ENCODE results near the gene NME1. TPM values are rescaled to one million over a fixed set of nuclear protein-coding genes. Genes with fewer than 3 reads are reported as not detected.
A peak's percentile ranks its signal among the peaks of the same experiment; 100 is the strongest.

Gene NME1
- total RNA-seq, 2 experiments from 2014 or later, result 11.0 to 15.6 TPM

DNA sequence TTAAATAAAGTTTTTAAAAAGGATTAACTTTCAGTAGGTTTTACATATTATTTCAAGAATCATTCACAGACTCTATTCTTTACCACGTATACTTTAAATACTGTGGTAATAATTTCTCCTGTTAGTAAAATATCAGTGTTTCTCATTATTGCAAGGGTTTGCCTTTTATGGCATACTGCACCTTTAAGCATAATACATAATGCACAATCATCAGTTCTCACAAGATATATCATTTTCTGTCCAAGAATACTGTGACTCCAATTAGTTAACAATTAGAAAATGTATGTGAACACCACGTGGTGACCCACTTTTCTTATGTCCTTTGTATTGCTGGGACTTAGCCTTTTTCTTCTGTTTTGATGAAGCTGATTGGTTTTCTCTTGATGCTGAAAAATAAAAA is 38.5 kb downstream of the NME1 start:
- ChIA-PET CTCF (no interaction called here), POLR2A (no interaction called here)
- ATAC-seq (ENCODE audit: poor library complexity) (no peak), DNase-seq (no peak)
- intact Hi-C loops (cut with DNase I, micrococcal nuclease), result no loop called here
- Histone ChIP-seq H3K4me3 (ENCODE audit: low read length) (no peak overlapping the region), H3K9me3 (ENCODE audit: control insufficient read depth in 1 of 2, insufficient read depth in 1 of 2, low read length in 2 of 2) (no peaks in the 10 kb centered on the region), H3K4me1 (ENCODE audit: insufficient read depth, low read length) (no peaks in the 10 kb centered on the region), H3K27me3 (ENCODE audit: control insufficient read depth in 1 of 2, insufficient read depth in 2 of 2, low read length in 2 of 2) (no peaks in the 10 kb centered on the region), H3K27ac (ENCODE audit: low read depth in 1 of 2, low read length in 2 of 2) (no peak overlapping the region), H3K36me3 (ENCODE audit: insufficient read depth, low read length) (peaks cover 59% of the 10 kb centered on the region)
- H3K4me3 Mint-ChIP-seq, result no peak overlapping the region
- no peaks in the 10 kb centered on the region for H3K4me1 Mint-ChIP-seq (ENCODE audit: low read depth)
- no peaks in the 10 kb centered on the region for H3K27me3 Mint-ChIP-seq
- peaks cover 77% of the 10 kb centered on the region for H3K36me3 Mint-ChIP-seq (ENCODE audit: low read depth)
- TF ChIP-seq, protein P1, sequence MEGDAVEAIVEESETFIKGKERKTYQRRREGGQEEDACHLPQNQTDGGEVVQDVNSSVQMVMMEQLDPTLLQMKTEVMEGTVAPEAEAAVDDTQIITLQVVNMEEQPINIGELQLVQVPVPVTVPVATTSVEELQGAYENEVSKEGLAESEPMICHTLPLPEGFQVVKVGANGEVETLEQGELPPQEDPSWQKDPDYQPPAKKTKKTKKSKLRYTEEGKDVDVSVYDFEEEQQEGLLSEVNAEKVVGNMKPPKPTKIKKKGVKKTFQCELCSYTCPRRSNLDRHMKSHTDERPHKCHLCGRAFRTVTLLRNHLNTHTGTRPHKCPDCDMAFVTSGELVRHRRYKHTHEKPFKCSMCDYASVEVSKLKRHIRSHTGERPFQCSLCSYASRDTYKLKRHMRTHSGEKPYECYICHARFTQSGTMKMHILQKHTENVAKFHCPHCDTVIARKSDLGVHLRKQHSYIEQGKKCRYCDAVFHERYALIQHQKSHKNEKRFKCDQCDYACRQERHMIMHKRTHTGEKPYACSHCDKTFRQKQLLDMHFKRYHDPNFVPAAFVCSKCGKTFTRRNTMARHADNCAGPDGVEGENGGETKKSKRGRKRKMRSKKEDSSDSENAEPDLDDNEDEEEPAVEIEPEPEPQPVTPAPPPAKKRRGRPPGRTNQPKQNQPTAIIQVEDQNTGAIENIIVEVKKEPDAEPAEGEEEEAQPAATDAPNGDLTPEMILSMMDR (IDR thresholded peaks at IDR 0.05), result no peak
- H3K27ac Mint-ChIP-seq, result no peak overlapping the region
- H3K9me3 Mint-ChIP-seq, result no peaks in the 10 kb centered on the region

DNA sequence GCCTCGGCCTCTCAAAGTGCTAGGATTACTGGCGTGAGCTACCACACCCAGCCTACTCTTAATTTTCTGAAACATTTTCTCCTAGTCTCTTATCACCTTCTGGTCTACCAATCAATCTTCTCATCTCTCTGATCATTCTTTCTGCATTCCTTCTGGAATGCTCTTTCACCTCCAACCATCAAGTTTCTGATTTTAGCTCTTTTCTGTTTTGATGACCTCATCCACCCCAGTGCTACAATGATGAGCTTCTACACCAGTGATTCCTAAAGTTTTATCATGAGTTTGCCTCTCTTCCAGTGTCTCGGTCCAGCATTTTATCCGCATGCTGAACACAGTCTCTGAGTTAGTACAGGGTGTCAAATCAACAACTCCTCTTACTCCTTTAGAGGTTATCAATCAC is 44.4 kb downstream of the NME1 start:
- intact Hi-C loops (cut with DNase I, micrococcal nuclease), result no loop called here
- Mint-ChIP-seq H3K27ac (peak overlapping the region; percentile 1), H3K36me3 (ENCODE audit: low read depth) (peaks cover 76% of the 10 kb centered on the region), H3K27me3 (no peaks in the 10 kb centered on the region), H3K4me1 (ENCODE audit: low read depth) (peaks cover 5% of the 10 kb centered on the region), H3K9me3 (no peaks in the 10 kb centered on the region), H3K4me3 (no peak overlapping the region)
- Histone ChIP-seq H3K4me3 (ENCODE audit: low read length) (no peak overlapping the region), H3K9me3 (ENCODE audit: control insufficient read depth in 1 of 2, insufficient read depth in 1 of 2, low read length in 2 of 2) (no peaks in the 10 kb centered on the region), H3K36me3 (ENCODE audit: insufficient read depth, low read length) (peaks cover 58% of the 10 kb centered on the region), H3K27ac (ENCODE audit: low read depth in 1 of 2, low read length in 2 of 2) (no peak overlapping the region), H3K4me1 (ENCODE audit: insufficient read depth, low read length) (peaks cover 12% of the 10 kb centered on the region), H3K27me3 (ENCODE audit: control insufficient read depth in 1 of 2, insufficient read depth in 2 of 2, low read length in 2 of 2) (no peaks in the 10 kb centered on the region)
- POLR2A ChIA-PET, result interaction anchor here (1.1 kb wide), 1 partner anchor 62 kb away, joined by 3 read pairs; the partner anchor contains the start of gene MBTD1
- no peak for ATAC-seq (ENCODE audit: poor library complexity)
- CTCF ChIA-PET, result interaction anchor here (0.6 kb wide), 1 partner anchor 174 kb away, joined by 3 read pairs; no protein-coding TSS in a partner anchor
- TF ChIP-seq, protein P1 (IDR thresholded peaks at IDR 0.05), result no peak
- DNase-seq, result no peak

DNA sequence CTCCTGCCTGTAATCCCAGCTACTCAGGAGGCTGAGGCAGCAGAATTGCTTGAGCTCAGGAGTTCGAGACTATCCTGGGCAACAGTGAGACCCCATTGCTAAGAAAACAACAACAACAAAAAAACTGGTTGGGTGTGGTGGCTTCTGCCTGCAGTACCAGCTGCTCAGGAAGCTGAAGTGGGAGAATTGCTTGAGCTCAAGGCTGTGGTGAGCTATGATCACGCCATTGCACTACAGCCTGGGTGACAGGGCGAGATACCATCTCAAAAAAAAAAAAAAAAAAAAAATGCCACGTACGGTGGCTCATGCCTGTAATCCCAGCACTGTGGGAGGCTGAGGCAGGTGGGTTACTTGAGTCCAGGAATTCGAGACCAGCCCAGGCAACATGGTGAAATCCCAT is 46.9 kb downstream of the NME1 start:
- Mint-ChIP-seq H3K27me3 (no peaks in the 10 kb centered on the region), H3K9me3 (no peaks in the 10 kb centered on the region), H3K27ac (peak overlapping the region; percentile 44), H3K4me3 (no peak overlapping the region), H3K4me1 (ENCODE audit: low read depth) (peaks cover 5% of the 10 kb centered on the region), H3K36me3 (ENCODE audit: low read depth) (peaks cover 72% of the 10 kb centered on the region)
- ChIA-PET CTCF (no interaction called here), POLR2A (no interaction called here)
- intact Hi-C loops (cut with DNase I, micrococcal nuclease), result no loop called here
- peaks cover 12% of the 10 kb centered on the region for H3K4me1 ChIP-seq (ENCODE audit: insufficient read depth, low read length)
- peaks cover 62% of the 10 kb centered on the region for H3K36me3 ChIP-seq (ENCODE audit: insufficient read depth, low read length)
- TF ChIP-seq, protein P1 (IDR thresholded peaks at IDR 0.05), result no peak
- H3K27me3 ChIP-seq (ENCODE audit: control insufficient read depth in 1 of 2, insufficient read depth in 2 of 2, low read length in 2 of 2), result no peaks in the 10 kb centered on the region
- ATAC-seq (ENCODE audit: poor library complexity) (peak; percentile 73), DNase-seq (peak in 8 of 14 experiments; percentile 2 to 52 (median 10))
- no peaks in the 10 kb centered on the region for H3K9me3 ChIP-seq (ENCODE audit: control insufficient read depth in 1 of 2, insufficient read depth in 1 of 2, low read length in 2 of 2)
- H3K4me3 ChIP-seq (ENCODE audit: low read length), result no peak overlapping the region
- no peak overlapping the region for H3K27ac ChIP-seq (ENCODE audit: low read depth in 1 of 2, low read length in 2 of 2)
